GM10266 (cell line): Measurements from ENCODE around the gene TBCA.

Experiments used
- DNase-seq: peaks from one replicate; pipeline ENCODE4 v3.0.0; 2012; ENCODE audit errors: extremely low spot score
- CTCF ChIP-seq: IDR thresholded peaks from 2 replicates; pipeline ENCODE4 v1.5.1; 2012; ENCODE audit warnings: mild to moderate bottlenecking, low read depth; ENCODE audit not compliant: control insufficient read depth, insufficient read depth; ENCODE audit errors: missing control alignments

Gene TBCA

GRCh38 chr5:77781076-77781475 lies 4.9 kb upstream of the TBCA start:
- no peak for DNase-seq
- TF ChIP-seq CTCF: no peak

GRCh38 chr5:77778881-77779438 lies 2.8 kb upstream of the TBCA start:
- no peak for TF ChIP-seq CTCF

GRCh38 chr5:77778398-77778797 lies 2.3 kb upstream of the TBCA start:
- TF ChIP-seq CTCF: no peak
- no peak for DNase-seq

More at GRCh38 chr5:77778881-77779438, 2.8 kb upstream of the TBCA start:
- DNase-seq: no peak

- no peak for TF ChIP-seq CTCF
- no peak for DNase-seq
Observed at GRCh38 chr5:77777911-77778310, 1.8 kb upstream of the TBCA start.

GRCh38 chr5:77777281-77777892 lies 1.2 kb upstream of the TBCA start:
- no peak for TF ChIP-seq CTCF
- DNase-seq: no peak

GRCh38 chr5:77776554-77777206 lies 541 bp upstream of the TBCA start:
- no peak for DNase-seq
- TF ChIP-seq CTCF: no peak

GRCh38 chr5:77774981-77775789 lies 954 bp downstream of the TBCA start:
- DNase-seq: no peak
- no peak for TF ChIP-seq CTCF
